ENCODE data around the gene LIN28A. TPM values are rescaled to one million over a fixed set of nuclear protein-coding genes. Genes with fewer than 3 reads are reported as not detected.
A peak's percentile ranks its signal among the peaks of the same experiment; 100 is the strongest.
"Not testable (repeated sequence)": the region's sequence is repeated elsewhere in the genome, so short reads cannot be mapped to it uniquely, and the experiment has no call there.

LIN28A gene
- total RNA-seq, 2 experiments from 2014 or later: not detected

DNA sequence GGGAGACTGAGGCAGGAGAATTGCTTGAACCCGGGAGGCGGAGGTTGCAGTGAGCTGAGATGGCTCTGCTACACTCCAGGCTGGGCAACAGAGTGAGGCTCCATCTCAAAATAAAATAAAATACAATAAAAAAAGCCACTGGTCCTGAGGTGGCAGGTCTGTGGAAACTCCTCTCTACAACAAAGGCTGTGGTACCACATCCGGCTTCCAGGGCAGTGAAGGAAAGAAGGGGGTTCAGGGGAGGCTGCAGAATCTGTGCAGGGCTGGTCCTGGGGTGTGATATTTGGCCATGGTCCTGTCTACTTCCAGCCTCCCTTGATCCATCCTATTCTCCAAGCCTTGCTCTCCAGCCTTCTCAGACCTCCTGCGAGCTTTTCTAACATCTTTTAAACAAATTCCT, 37.3 kb upstream of the LIN28A start:
- H3K36me3 Mint-ChIP-seq (ENCODE audit: low read depth): peaks cover 26% of the 10 kb centered on the region

DNA sequence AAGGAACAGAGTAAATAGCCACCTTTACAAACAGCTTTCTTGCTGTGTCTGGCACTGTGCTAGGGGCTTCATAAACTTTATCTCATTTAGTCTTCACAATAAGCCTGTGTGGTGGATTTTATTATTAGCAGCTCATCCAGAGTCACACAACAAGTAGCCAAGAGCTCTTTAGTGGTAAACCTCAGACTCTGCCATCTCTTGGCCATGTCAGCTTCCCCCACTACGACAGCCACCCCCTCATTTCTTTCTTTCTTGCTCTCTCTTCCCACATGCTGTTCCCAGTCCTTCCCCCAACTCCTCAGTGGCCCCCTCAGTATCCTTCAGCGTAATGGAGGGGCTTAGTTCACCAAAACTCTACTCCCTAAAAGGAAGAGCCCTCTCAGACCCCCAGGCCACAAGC, 36.8 kb upstream of the LIN28A start:
- Mint-ChIP-seq H3K27ac (peak overlapping the region; percentile 87), H3K36me3 (ENCODE audit: low read depth) (peaks cover 29% of the 10 kb centered on the region), H3K4me3 (no peak overlapping the region), H3K4me1 (peaks cover 86% of the 10 kb centered on the region), H3K9me3 (peaks cover 16% of the 10 kb centered on the region), H3K27me3 (no peaks in the 10 kb centered on the region)
- ChIA-PET POLR2A (no interaction called here), CTCF (interaction anchor here (1.0 to 3.2 kb wide), 9 partner anchors 9 to 94 kb away, joined by 3 to 26 read pairs (median 3); partner anchors contain the start of genes CD52 and SH3BGRL3)
- DNase-seq: no peak

More for the DNA sequence above, 37.3 kb upstream of the LIN28A start:
- ChIA-PET POLR2A (no interaction called here), CTCF (interaction anchor here (1.0 to 3.2 kb wide), 8 partner anchors 9 to 94 kb away, joined by 3 to 26 read pairs (median 3); partner anchors contain the start of genes CD52 and SH3BGRL3)
- H3K9me3 Mint-ChIP-seq: peaks cover 16% of the 10 kb centered on the region
- H3K27ac Mint-ChIP-seq: peak overlapping the region; percentile 87
- H3K4me3 Mint-ChIP-seq: peak overlapping the region; percentile 31
- no peaks in the 10 kb centered on the region for H3K27me3 Mint-ChIP-seq
- DNase-seq: peak; percentile 72
- peaks cover 84% of the 10 kb centered on the region for H3K4me1 Mint-ChIP-seq

DNA sequence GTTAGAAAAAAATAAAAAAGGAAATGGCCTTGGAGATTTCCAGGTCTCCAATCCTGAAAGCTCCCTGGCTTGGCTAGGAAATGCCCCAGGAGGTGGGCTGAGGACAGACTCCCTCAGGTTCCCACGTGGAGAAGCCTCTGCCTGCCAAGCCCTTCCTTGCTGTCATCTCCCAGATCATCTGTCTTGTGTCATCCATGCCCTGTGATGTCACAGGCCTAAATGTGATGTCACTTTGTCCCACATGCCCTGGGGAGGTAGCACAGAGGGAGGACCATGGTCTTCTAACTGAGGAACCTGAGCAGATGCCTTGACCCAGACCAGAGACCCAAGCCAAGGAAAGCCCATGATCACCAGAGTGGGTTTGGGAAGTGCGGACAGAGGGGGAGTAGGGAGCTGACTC, 36.3 kb upstream of the LIN28A start:
- Mint-ChIP-seq H3K27ac (peak overlapping the region; percentile 87), H3K36me3 (ENCODE audit: low read depth) (peaks cover 30% of the 10 kb centered on the region), H3K4me1 (peaks cover 91% of the 10 kb centered on the region), H3K9me3 (peaks cover 16% of the 10 kb centered on the region)
- H3K27me3 Mint-ChIP-seq, DNase-seq, H3K4me3 Mint-ChIP-seq, POLR2A ChIA-PET: not testable (repeated sequence)
- CTCF ChIA-PET: interaction anchor here (0.7 to 3.2 kb wide), 8 partner anchors 11 to 89 kb away, joined by 3 to 26 read pairs (median 4); partner anchors contain the start of gene CD52

DNA sequence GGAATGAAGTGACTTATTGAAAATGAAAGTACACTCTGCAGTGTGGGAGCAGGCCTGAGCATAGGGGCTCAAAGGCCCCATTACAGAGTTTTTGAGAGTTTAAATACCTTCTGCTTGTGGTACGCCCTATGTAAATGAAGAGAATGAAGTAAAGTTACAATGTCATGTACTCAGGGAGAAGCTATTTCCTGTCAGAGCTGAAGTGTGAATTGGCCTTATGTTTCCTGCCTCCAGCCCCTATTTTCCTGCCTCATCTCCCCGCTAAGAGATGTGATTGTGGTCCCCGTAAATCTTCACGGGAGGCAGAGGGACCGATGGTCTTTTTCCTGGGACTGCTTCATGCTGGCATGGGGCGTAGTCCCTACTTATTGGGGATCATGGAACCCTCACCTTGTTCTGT, 35.5 kb upstream of the LIN28A start:
- H3K27me3 Mint-ChIP-seq: no peaks in the 10 kb centered on the region
- H3K27ac Mint-ChIP-seq: peak overlapping the region; percentile 87
- H3K9me3 Mint-ChIP-seq: peaks cover 16% of the 10 kb centered on the region
- ChIA-PET CTCF (interaction anchor here (0.7 to 3.2 kb wide), 7 partner anchors 11 to 98 kb away, joined by 3 to 26 read pairs (median 4); no protein-coding TSS in a partner anchor), POLR2A (no interaction called here)
- DNase-seq: no peak
- H3K4me3 Mint-ChIP-seq: peak overlapping the region; percentile 43
- H3K36me3 Mint-ChIP-seq (ENCODE audit: low read depth): peaks cover 30% of the 10 kb centered on the region
- H3K4me1 Mint-ChIP-seq: peaks cover 94% of the 10 kb centered on the region

DNA sequence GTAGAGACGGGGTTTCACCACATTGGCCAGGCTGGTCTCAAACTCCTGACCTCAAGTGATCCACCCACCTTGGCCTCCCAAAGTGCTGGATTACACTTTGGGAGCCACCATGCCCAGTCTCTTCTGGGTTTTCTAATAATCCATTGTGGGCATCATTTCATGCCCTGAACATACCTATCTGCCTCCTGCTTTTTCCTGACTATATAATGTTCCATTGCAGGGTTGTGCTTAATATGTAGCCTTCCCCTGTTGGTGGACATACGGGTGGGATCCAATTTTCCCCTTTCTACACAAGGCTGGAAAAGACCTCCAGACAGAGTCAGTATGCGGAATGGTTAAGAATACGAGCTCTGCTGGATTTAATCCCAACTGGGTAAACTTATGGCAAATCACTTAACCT, 34.6 kb upstream of the LIN28A start:
- H3K9me3 Mint-ChIP-seq: peaks cover 11% of the 10 kb centered on the region
- no peak overlapping the region for H3K4me3 Mint-ChIP-seq
- no peaks in the 10 kb centered on the region for H3K27me3 Mint-ChIP-seq
- no peak for DNase-seq
- H3K27ac Mint-ChIP-seq: peak overlapping the region; percentile 87
- H3K36me3 Mint-ChIP-seq (ENCODE audit: low read depth): peaks cover 23% of the 10 kb centered on the region
- ChIA-PET POLR2A (interaction anchor here (0.6 kb wide), 1 partner anchor 22 kb away, joined by 8 read pairs; no protein-coding TSS in a partner anchor), CTCF (interaction anchor here (0.8 to 4.0 kb wide), 7 partner anchors 13 to 124 kb away, joined by 3 to 33 read pairs (median 4); no protein-coding TSS in a partner anchor)
- peaks cover 90% of the 10 kb centered on the region for H3K4me1 Mint-ChIP-seq

DNA sequence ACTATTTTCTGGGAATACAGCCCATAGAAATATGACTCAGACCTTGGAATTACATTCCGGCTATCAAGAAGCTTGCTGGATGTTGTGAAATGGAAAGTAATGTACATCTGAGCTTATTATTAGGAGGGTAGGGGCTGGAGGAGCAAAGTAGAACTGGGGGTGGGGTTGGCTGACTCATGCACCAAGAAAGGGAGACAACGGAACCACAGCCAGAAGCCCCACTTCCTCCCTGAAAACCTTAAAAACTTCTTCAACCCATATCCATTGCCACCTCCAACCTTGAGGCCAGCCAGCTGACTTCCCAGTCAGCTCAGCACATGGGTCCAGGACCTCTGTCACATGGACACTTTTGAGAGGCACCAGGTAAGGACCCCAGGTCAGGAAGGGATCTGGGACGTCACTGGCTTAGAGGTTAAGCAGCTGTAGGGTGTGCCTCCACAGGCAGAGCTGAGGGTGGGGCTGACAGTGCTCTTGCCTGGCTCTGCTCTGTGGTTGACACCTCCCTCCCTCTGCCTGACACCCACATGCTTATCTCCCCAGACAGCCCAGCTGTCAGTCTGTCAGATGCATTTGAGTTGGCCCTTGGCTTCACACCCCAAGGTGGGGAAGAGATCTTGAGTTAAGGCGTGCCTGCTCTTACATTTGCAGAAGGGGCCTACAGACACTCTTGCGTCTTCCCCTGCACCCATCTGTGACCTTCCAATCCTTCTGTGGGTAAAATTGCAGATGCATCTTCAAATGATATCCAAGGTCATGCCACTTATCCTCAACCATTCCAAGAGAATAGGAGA, 32.3 kb upstream of the LIN28A start:
- peaks cover 2% of the 10 kb centered on the region for H3K9me3 Mint-ChIP-seq
- DNase-seq: peak; percentile 88
- no peaks in the 10 kb centered on the region for H3K27me3 Mint-ChIP-seq
- peak overlapping the region; percentile 88 for H3K27ac Mint-ChIP-seq
- peak overlapping the region; percentile 30 for H3K4me3 Mint-ChIP-seq
- peaks cover 80% of the 10 kb centered on the region for H3K4me1 Mint-ChIP-seq
- CTCF ChIA-PET: interaction anchor here (0.5 to 4.0 kb wide), 14 partner anchors 8 to 144 kb away, joined by 3 to 33 read pairs (median 4); partner anchors contain the start of genes CEP85, DHDDS and SH3BGRL3
- POLR2A ChIA-PET: interaction anchor here (0.7 to 1.3 kb wide), 2 partner anchors 31 to 94 kb away, joined by 4 read pairs; no protein-coding TSS in a partner anchor
- peaks cover 15% of the 10 kb centered on the region for H3K36me3 Mint-ChIP-seq (ENCODE audit: low read depth)

DNA sequence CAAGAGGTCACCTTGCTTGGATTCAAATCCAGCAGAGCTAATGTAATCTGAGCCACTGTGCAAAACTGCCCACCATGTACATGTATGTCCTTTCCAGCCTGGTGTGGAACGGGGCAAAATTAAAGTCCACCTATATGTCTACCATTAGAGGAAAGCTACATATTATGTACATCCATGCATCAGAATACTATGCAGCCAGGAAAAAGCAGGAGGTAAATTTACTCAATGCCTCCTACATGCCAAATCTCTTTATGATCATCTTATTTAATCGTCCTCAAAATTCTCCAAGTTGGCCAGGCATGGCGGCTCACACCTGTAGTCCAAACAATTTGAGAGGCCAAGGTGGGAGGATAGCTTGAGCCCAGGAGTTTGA, 31.8 kb upstream of the LIN28A start:
- Mint-ChIP-seq H3K4me1 (peaks cover 74% of the 10 kb centered on the region), H3K4me3 (peak overlapping the region; percentile 30), H3K27me3 (no peaks in the 10 kb centered on the region), H3K27ac (peak overlapping the region; percentile 88), H3K36me3 (ENCODE audit: low read depth) (peaks cover 15% of the 10 kb centered on the region), H3K9me3 (peaks cover 2% of the 10 kb centered on the region)
- ChIA-PET POLR2A (interaction anchor here (1.3 kb wide), 1 partner anchor 94 kb away, joined by 4 read pairs; no protein-coding TSS in a partner anchor), CTCF (interaction anchor here (0.7 to 4.0 kb wide), 10 partner anchors 9 to 145 kb away, joined by 3 to 33 read pairs (median 4); partner anchors contain the start of genes CEP85 and DHDDS)
- DNase-seq: no peak

DNA sequence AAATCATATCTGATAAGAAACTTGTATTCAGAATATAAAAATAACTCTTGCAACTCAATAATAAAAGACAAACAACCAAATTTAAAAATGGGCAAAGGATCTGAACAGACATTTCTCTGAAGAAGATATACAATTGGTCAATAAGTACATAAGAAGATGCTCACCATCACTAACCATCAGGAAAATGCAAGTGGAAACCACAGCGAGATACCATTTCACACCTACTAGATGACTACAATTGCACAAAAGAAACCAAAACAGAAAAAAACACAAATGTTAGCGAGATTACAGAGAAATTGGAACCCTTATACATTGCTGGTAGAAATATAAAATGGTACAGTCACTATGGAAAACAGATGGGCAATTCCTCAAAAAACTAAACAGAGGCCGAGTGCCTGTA, 26.5 kb upstream of the LIN28A start:
- POLR2A ChIA-PET: no interaction called here
- H3K36me3 Mint-ChIP-seq (ENCODE audit: low read depth): peaks cover 4% of the 10 kb centered on the region
- no peak overlapping the region for H3K4me3 Mint-ChIP-seq
- H3K27me3 Mint-ChIP-seq: no peaks in the 10 kb centered on the region
- H3K9me3 Mint-ChIP-seq: peaks cover 3% of the 10 kb centered on the region
- CTCF ChIA-PET: no interaction called here
- DNase-seq: no peak
- peaks cover 65% of the 10 kb centered on the region for H3K4me1 Mint-ChIP-seq
- H3K27ac Mint-ChIP-seq: peak overlapping the region; percentile 48

DNA sequence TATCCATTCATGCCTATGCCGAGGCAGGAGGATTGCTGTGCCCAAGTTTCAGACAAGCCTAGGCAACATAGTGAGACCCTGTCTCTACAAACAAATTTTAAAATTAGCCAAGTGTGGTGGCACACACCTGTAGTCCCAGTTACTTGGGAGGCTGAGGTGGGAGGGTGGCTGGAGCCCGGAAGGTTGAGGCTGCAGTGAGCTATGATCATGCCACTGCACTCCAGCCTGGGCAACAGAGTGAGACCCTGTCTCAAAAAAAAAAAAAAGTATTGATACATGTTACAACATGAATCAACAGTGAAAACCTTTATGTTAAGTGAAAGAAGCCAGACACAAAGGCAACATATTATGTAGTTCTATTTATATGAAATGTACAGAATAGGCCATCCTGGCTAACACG, 25.6 kb upstream of the LIN28A start:
- Mint-ChIP-seq H3K4me1 (peaks cover 68% of the 10 kb centered on the region), H3K27ac (peak overlapping the region; percentile 31)
- DNase-seq; H3K36me3 Mint-ChIP-seq (ENCODE audit: low read depth); H3K27me3 Mint-ChIP-seq; POLR2A ChIA-PET; H3K4me3 Mint-ChIP-seq; CTCF ChIA-PET; H3K9me3 Mint-ChIP-seq: not testable (repeated sequence)

DNA sequence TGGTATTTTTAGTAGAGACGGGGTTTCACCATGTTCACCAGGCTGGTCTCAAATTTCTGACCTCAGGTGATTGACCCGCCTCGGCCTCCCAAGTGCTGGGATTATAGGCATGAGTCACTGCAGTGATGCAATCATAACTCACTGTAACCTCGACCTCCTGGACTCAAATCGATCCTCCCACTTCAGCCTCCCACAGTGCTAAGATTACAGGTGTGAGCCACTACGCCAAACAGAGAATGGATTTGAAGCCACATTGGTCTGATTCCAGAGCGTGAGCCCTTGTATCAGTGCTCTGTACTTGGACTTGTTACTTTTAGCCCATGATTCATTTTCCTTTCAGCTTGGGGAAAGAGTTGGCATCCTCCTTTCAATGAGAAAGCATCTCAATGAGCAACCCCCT, 23.2 kb upstream of the LIN28A start:
- DNase-seq: no peak
- Mint-ChIP-seq H3K4me1 (peaks cover 73% of the 10 kb centered on the region), H3K36me3 (ENCODE audit: low read depth) (peaks cover 2% of the 10 kb centered on the region), H3K27me3 (peaks cover under 1% of the 10 kb centered on the region), H3K9me3 (peaks cover 3% of the 10 kb centered on the region), H3K27ac (no peak overlapping the region), H3K4me3 (no peak overlapping the region)
- ChIA-PET CTCF (interaction anchor here (1.3 kb wide), 1 partner anchor 30 kb away, joined by 5 read pairs; no protein-coding TSS in a partner anchor), POLR2A (no interaction called here)

DNA sequence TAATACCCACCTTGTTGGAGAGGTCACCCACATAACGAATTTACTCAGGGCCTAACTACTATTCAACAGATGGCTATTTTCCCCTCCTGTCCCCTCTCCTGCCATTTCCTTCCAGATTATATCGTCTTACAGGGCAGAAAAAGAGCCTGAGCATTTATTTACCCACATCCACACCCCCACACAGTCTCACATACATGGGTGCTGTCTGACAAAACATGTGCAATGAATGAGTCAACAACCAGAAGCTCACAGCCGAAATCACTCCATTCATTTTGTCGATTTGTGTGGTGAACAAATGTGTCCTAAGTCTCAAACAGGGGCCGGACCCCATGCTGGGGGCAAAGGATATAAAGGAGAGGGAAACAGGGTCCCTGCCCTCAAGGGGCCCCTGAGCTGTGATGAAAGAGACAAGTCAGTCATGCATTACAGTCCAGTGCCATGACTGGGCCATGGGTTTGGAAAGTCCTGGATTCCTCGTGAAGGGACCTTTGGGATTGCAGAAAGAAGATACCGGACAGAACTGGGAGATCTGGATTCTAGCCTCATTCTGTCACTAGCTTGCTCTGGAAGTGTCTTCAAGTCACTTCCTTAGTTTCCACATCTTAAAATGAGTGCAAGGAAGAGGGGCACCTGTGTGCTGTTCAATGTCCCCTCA, 21.7 kb upstream of the LIN28A start:
- no peak for DNase-seq
- Mint-ChIP-seq H3K9me3 (peaks cover 3% of the 10 kb centered on the region), H3K36me3 (ENCODE audit: low read depth) (peaks cover 2% of the 10 kb centered on the region), H3K27ac (peak overlapping the region; percentile 2), H3K4me3 (no peak overlapping the region), H3K27me3 (peaks cover 2% of the 10 kb centered on the region), H3K4me1 (peaks cover 68% of the 10 kb centered on the region)
- POLR2A ChIA-PET: no interaction called here
- CTCF ChIA-PET: interaction anchor here (1.1 to 2.3 kb wide), 7 partner anchors 11 to 155 kb away, joined by 3 to 8 read pairs (median 5); partner anchors contain the start of gene CEP85

DNA sequence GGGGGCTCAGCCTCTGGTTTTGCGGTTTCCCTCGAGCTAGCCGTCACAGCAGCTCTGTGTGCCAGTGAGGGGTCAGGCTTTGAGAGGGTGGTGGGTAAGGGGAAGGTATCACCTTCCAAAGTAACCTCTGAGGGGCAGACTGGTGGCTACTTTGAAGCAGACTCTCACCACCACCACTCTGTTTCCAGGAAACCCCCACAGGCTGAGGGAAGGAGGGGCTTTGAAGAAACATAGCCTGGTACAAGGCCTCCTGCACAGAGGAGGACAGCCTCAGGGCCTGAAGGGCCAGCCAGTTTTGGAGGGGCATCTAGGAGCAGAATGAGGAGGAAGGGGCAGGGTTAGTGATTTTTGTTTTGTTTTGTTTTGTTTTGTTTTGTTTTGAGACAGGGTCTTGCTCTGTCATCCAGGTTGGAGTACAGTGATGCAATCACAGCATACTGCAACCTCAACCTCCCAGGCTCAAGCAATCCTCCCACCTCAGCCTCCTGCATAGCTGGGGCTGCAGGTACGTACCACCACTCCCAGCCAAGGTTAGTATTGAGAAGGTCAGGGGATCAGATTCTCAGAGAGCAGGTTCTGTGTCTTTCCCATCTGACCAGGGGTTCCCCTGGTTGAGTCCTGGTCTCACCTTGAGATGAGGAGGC, 20.9 kb upstream of the LIN28A start:
- H3K36me3 Mint-ChIP-seq (ENCODE audit: low read depth): no peaks in the 10 kb centered on the region
- ChIA-PET POLR2A (no interaction called here), CTCF (interaction anchor here (0.9 to 2.3 kb wide), 8 partner anchors 11 to 156 kb away, joined by 3 to 11 read pairs (median 5); partner anchors contain the start of gene CEP85)
- peak overlapping the region; percentile 50 for H3K27ac Mint-ChIP-seq
- H3K27me3 Mint-ChIP-seq: peaks cover 4% of the 10 kb centered on the region
- no peaks in the 10 kb centered on the region for H3K9me3 Mint-ChIP-seq
- H3K4me3 Mint-ChIP-seq: no peak overlapping the region
- H3K4me1 Mint-ChIP-seq: peaks cover 59% of the 10 kb centered on the region
- no peak for DNase-seq

Measured in activated CD4-positive, alpha-beta T cell treated with anti-CD3 and anti-CD28 coated beads, Interleukin-2, amount 10 ng/mL, durations not matched to agents 7 days and 5 days (primary cell).